Cortex of kidney (tissue), 1 donor: ENCODE results near the gene PSMB8.
"Not testable (repeated sequence)": the region's sequence is repeated elsewhere in the genome, so short reads cannot be mapped to it uniquely, and the experiment has no call there.

ENCODE experiments used
- DNase-seq: peaks from one replicate; lab custom pipeline; 2025; lab: John Stamatoyannopoulos, UW

Gene PSMB8

GRCh38 chr6:32843979-32844838 lies at the start of gene PSMB8:
Gene PSMB8 (minus strand): TSS chr6:32844047. CDS start chr6:32843996, 51 bp downstream.
- no peak for DNase-seq

GRCh38 chr6:32890831-32891230 lies 47.0 kb upstream of the PSMB8 start:
- no peak for DNase-seq

GRCh38 chr6:32889533-32889932 lies 45.7 kb upstream of the PSMB8 start:
- no peak for DNase-seq

- no peak for DNase-seq
Measured at GRCh38 chr6:32888576-32888975, 44.7 kb upstream of the PSMB8 start.

- no peak for DNase-seq
Measured at GRCh38 chr6:32887616-32888015, 43.8 kb upstream of the PSMB8 start.

GRCh38 chr6:32886681-32887383 lies 43.0 kb upstream of the PSMB8 start:
- no peak for DNase-seq

GRCh38 chr6:32885698-32886286 lies 41.9 kb upstream of the PSMB8 start:
- no peak for DNase-seq

GRCh38 chr6:32883789-32884188 lies 39.9 kb upstream of the PSMB8 start:
- no peak for DNase-seq

GRCh38 chr6:32882879-32883250 lies 39.0 kb upstream of the PSMB8 start:
- no peak for DNase-seq

- DNase-seq: not testable (repeated sequence)
Measured at GRCh38 chr6:32880962-32881361, 37.1 kb upstream of the PSMB8 start.

- DNase-seq: no peak
Measured at GRCh38 chr6:32879691-32880090, 35.8 kb upstream of the PSMB8 start.

GRCh38 chr6:32876603-32877002 lies 32.8 kb upstream of the PSMB8 start:
- DNase-seq: no peak

- not testable (repeated sequence) for DNase-seq
Measured at GRCh38 chr6:32873947-32874346, 30.1 kb upstream of the PSMB8 start.

- no peak for DNase-seq
Measured at GRCh38 chr6:32868257-32868788, 24.5 kb upstream of the PSMB8 start.

- DNase-seq: no peak
Measured at GRCh38 chr6:32867554-32868256, 23.9 kb upstream of the PSMB8 start.

- DNase-seq: no peak
Measured at GRCh38 chr6:32867022-32867477, 23.2 kb upstream of the PSMB8 start.

GRCh38 chr6:32865724-32866443 lies 22.0 kb upstream of the PSMB8 start:
- DNase-seq: no peak

- no peak for DNase-seq
Measured at GRCh38 chr6:32862725-32863124, 18.9 kb upstream of the PSMB8 start.

GRCh38 chr6:32860674-32861073 lies 16.8 kb upstream of the PSMB8 start:
- DNase-seq: no peak

GRCh38 chr6:32858194-32858593 lies 14.3 kb upstream of the PSMB8 start:
- DNase-seq: no peak
